Fibroblast of lung (primary cell): Measurements from ENCODE around the gene SUSD5. TPM values are rescaled to one million over a fixed set of nuclear protein-coding genes. Genes with fewer than 3 reads are reported as not detected.

Experiments
- DNase-seq, 2 donors: peaks; one replicate each; pipeline versions ENCODE4 v3.0.0 to v3.0.0-alpha.2; 2010; ENCODE audit warnings: low read depth in 2 of 2
- H2AFZ ChIP-seq: 2 replicates; pipeline ENCODE4 v1.5.1; 2012; ENCODE audit warnings: low read length, control low read depth, inconsistent platforms
- H3K27ac ChIP-seq: 2 replicates; pipeline ENCODE4 v1.5.1; 2011; ENCODE audit warnings: low read length, control low read depth; ENCODE audit not compliant: insufficient read depth
- H3K27me3 ChIP-seq: 2 replicates; pipeline ENCODE4 v1.5.1; 2011; ENCODE audit warnings: mild to moderate bottlenecking, low read length; ENCODE audit not compliant: control insufficient read depth, insufficient read depth
- H3K36me3 ChIP-seq: 2 replicates; pipeline ENCODE4 v1.5.1; 2011; ENCODE audit warnings: low read length; ENCODE audit not compliant: control insufficient read depth, insufficient read depth
- H3K4me1 ChIP-seq: 2 replicates; pipeline ENCODE4 v1.5.1; 2011; ENCODE audit warnings: low read length; ENCODE audit not compliant: control insufficient read depth, insufficient read depth; ENCODE audit errors: extremely low read depth
- H3K4me2 ChIP-seq: 2 replicates; pipeline ENCODE4 v1.5.1; 2011; ENCODE audit warnings: low read length, control low read depth; ENCODE audit not compliant: insufficient read depth; ENCODE audit errors: extremely low read depth
- H3K4me3 ChIP-seq, 4 experiments: fragments of 200-600 bp in 1 of 4; sonication (generic) in 1 of 4; replicated peaks in 1 of 4; 2 replicates each; pipeline ENCODE4 v1.5.1; 2011 to 2016; ENCODE audit warnings: low read length in 4 of 4, low read depth in 3 of 4, mild to moderate bottlenecking in 3 of 4, control low read depth in 2 of 4, inconsistent platforms in 1 of 4, mixed read lengths in 1 of 4; ENCODE audit not compliant: insufficient read depth in 1 of 4; ENCODE audit errors: control extremely low read depth in 1 of 4
- H3K79me2 ChIP-seq: 2 replicates; pipeline ENCODE4 v1.5.1; 2012; ENCODE audit warnings: mild to moderate bottlenecking, low read length, inconsistent platforms; ENCODE audit not compliant: control insufficient read depth, insufficient read depth
- H3K9ac ChIP-seq: 2 replicates; pipeline ENCODE4 v1.5.1; 2011; ENCODE audit warnings: mild to moderate bottlenecking, low read length, control low read depth; ENCODE audit not compliant: insufficient read depth
- H3K9me3 ChIP-seq: 2 replicates; pipeline ENCODE4 v1.5.1; 2012; ENCODE audit warnings: low read depth, low read length; ENCODE audit not compliant: control insufficient read depth, insufficient read depth
- H4K20me1 ChIP-seq: 2 replicates; pipeline ENCODE4 v1.5.1; 2011; ENCODE audit warnings: low read length; ENCODE audit not compliant: control insufficient read depth, insufficient read depth; ENCODE audit errors: extremely low read depth
- CTCF ChIP-seq, 2 donors: IDR thresholded peaks in 1 of 2; conservative IDR thresholded peaks in 1 of 2; 1 replicate in 1 of 2; 2 replicates in 1 of 2; pipeline ENCODE4 v1.5.1; 2011 to 2012; ENCODE audit warnings: low read length in 2 of 2, control low read depth in 1 of 2, inconsistent platforms in 1 of 2, low read depth in 1 of 2, mild to moderate bottlenecking in 1 of 2
- EZH2 ChIP-seq: IDR thresholded peaks from 2 replicates; pipeline ENCODE4 v1.5.1; 2012; ENCODE audit warnings: low read length, control low read depth, mild to moderate bottlenecking; ENCODE audit errors: missing control alignments
- polyA plus RNA-seq, 2 donors: library from polyadenylated mRNA; depleted of rRNA in 1 of 2; stranded (reverse) in 1 of 2; unstranded in 1 of 2; fragments of >200 nt; gene quantifications; 2 replicates each; pipeline ENCODE4 v1.2.1, GENCODE V29; 2011 to 2012; ENCODE audit warnings: missing spikeins in 1 of 2
- total RNA-seq: library from RNA; depleted of rRNA; stranded (reverse); fragments of >200 nt; gene quantifications from 2 replicates; pipeline ENCODE4 v1.2.1, GENCODE V29; 2014

Gene SUSD5
- total and polyA plus RNA-seq, 2 donors (not counting 1 experiment from before 2014, with no cell fraction given): 0.75 to 2.3 TPM

DNA sequence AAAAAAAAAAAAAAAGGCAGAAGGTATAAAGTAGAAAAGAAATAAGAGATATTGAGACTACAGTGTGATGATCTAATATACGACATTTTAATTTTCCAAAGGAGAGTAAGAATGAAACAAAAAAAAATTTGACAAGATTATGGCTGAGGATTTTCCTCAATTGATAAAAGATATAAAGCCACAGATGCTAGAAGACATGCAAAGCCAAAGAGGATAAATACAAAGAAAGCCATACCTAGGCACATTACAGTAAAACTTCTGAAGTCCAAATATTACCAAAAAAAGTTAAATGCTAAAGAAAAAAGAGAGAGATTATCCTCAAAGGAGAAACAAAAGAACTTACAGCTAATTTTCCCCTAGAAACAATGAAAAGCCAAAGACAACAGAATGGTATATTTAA lies 20.3 kb upstream of the SUSD5 start:
- H3K36me3 ChIP-seq: no peaks in the 10 kb centered on the region
- TF ChIP-seq CTCF (conservative IDR thresholded peaks at IDR 0.05 in 1 of 2, IDR thresholded peaks at IDR 0.05 in 1 of 2; ENCODE audit: low read depth in 1 of 2, low read length in 2 of 2) (no peak), EZH2 (no peak)
- H3K79me2 ChIP-seq: no peaks in the 10 kb centered on the region
- no peak overlapping the region for H3K27ac ChIP-seq
- H3K4me2 ChIP-seq: no peak overlapping the region
- no peak for DNase-seq
- no peak overlapping the region for H3K4me3 ChIP-seq
- H3K27me3 ChIP-seq: no peaks in the 10 kb centered on the region
- H4K20me1 ChIP-seq: no peaks in the 10 kb centered on the region
- H3K9me3 ChIP-seq: no peaks in the 10 kb centered on the region
- no peak overlapping the region for H2AFZ ChIP-seq
- H3K9ac ChIP-seq: no peak overlapping the region
- no peaks in the 10 kb centered on the region for H3K4me1 ChIP-seq

GRCh38 chr3:33237439-33237838 lies 18.8 kb upstream of the SUSD5 start:
- no peaks in the 10 kb centered on the region for H3K4me1 ChIP-seq
- no peaks in the 10 kb centered on the region for H3K79me2 ChIP-seq
- no peak for DNase-seq
- TF ChIP-seq EZH2 (no peak), CTCF (conservative IDR thresholded peaks at IDR 0.05 in 1 of 2, IDR thresholded peaks at IDR 0.05 in 1 of 2; ENCODE audit: low read depth in 1 of 2, low read length in 2 of 2) (no peak)
- H2AFZ ChIP-seq: no peak overlapping the region
- H3K4me2 ChIP-seq: no peak overlapping the region
- H3K27ac ChIP-seq: no peak overlapping the region
- no peaks in the 10 kb centered on the region for H4K20me1 ChIP-seq
- no peaks in the 10 kb centered on the region for H3K9me3 ChIP-seq
- H3K27me3 ChIP-seq: no peaks in the 10 kb centered on the region
- H3K9ac ChIP-seq: no peak overlapping the region
- no peak overlapping the region for H3K4me3 ChIP-seq
- no peaks in the 10 kb centered on the region for H3K36me3 ChIP-seq

DNA sequence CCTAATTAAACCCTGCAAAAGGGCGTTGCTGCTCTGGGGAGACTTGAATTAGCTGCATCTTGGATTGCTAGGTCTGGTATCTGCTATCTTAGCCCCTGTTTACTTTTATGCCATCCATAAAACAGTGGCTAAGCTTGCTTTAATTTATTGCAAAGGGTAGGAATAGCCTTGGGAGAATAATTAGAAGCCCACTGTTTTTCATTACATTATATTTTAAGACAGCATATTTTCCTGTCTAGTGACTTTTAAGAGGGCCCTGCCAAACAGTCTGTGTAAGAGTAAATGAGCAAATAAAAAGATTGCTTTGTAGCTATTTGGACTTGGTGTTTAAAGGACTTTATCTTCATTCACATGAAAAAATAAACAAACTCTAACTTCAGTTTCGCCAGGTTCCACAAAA lies 17.4 kb upstream of the SUSD5 start:
- Histone ChIP-seq H3K4me1 (no peaks in the 10 kb centered on the region), H4K20me1 (no peaks in the 10 kb centered on the region)

More for the DNA sequence above, 17.4 kb upstream of the SUSD5 start:
- H3K9ac ChIP-seq: no peak overlapping the region
- no peaks in the 10 kb centered on the region for H3K9me3 ChIP-seq
- H3K4me3 ChIP-seq: no peak overlapping the region
- no peaks in the 10 kb centered on the region for H3K79me2 ChIP-seq
- H3K27me3 ChIP-seq: no peaks in the 10 kb centered on the region
- DNase-seq: no peak
- no peak for TF ChIP-seq CTCF (conservative IDR thresholded peaks at IDR 0.05 in 1 of 2, IDR thresholded peaks at IDR 0.05 in 1 of 2; ENCODE audit: low read depth in 1 of 2, low read length in 2 of 2)
- no peak for TF ChIP-seq EZH2
- H2AFZ ChIP-seq: no peak overlapping the region
- H3K36me3 ChIP-seq: no peaks in the 10 kb centered on the region
- H3K4me2 ChIP-seq: no peak overlapping the region
- H3K27ac ChIP-seq: no peak overlapping the region
